T-helper 17 cell (primary cell): ENCODE data around the gene LRRC30. TPM values are rescaled to one million over a fixed set of nuclear protein-coding genes. Genes with fewer than 3 reads are reported as not detected.
"Not testable (repeated sequence)": the region's sequence is repeated elsewhere in the genome, so short reads cannot be mapped to it uniquely, and the experiment has no call there.

Experiments used
- ATAC-seq: fragments of 150-1000 bp; cut with Tn5 transposase; 2 replicates; pipeline ENCODE4 v1.10.0; 2021; ENCODE audit warnings: mild to moderate bottlenecking, moderate library complexity
- DNase-seq, 3 donors: peaks; one replicate each; pipeline versions ENCODE4 v3.0.0 to v3.0.0-alpha.2; 2020 to 2021
- H3K9me3 ChIP-seq: one replicate; pipeline ENCODE4 v1.7.0; 2013; ENCODE audit warnings: low read length, mild to moderate bottlenecking; ENCODE audit not compliant: control insufficient read depth, poor library complexity, severe bottlenecking
- H3K27ac Mint-ChIP-seq: one replicate; pipeline ENCODE4 v1.8.0; 2022; ENCODE audit warnings: mild to moderate bottlenecking, moderate library complexity, mixed read lengths
- H3K27me3 Mint-ChIP-seq: one replicate; pipeline ENCODE4 v1.8.0; 2022; ENCODE audit warnings: mixed read lengths
- H3K36me3 Mint-ChIP-seq: one replicate; pipeline ENCODE4 v1.8.0; 2022; ENCODE audit warnings: low read depth, mixed read lengths
- H3K4me1 Mint-ChIP-seq: one replicate; pipeline ENCODE4 v1.8.0; 2022; ENCODE audit warnings: mild to moderate bottlenecking, mixed read lengths
- H3K4me3 Mint-ChIP-seq: one replicate; pipeline ENCODE4 v1.8.0; 2022; ENCODE audit warnings: mild to moderate bottlenecking, moderate library complexity, mixed read lengths
- total RNA-seq, 4 donors: library from RNA in 2 of 4; stranded (reverse) in 2 of 4; gene quantifications; one replicate each; pipeline ENCODE4 v1.2.3 and lab custom pipeline; 2022 to 2026

The LRRC30 gene
- total RNA-seq (not detected), total RNA-seq (lab: John Stamatoyannopoulos, UW) (0 reads per million in 2 donors)

DNA sequence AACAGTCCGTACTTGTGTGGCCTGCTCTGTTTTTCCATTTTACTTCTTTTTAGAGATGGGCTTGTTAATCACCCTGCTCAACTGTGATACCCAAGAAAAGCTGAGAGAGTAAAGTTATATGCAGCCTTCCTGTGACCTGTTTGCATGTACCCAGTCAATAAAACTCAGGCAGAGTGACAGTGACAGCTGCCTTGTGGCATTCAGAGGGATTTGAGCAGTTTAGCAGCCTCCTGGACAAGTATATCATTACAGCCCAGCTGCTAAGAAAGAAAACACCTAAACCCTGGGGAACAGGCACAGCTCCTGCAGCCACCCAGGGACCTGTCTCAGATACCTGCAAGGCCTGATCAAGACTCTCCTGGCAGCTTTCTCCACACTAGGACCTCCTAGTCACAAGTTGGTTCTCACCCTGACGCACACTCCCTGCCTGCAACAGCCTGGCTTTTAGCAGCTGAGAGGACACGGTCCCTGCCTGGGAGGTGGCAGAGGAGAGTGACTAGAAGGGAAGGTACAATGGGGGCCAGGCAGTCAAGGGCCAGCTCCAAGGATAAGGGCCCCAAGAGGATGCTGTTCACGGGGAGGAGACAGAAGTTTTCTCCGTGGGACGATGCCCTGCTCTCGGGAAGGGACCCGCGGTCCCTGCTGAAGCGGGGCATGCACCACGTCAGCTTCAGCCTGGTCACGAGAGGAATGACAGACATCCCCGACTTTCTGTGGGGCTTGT lies at the start of gene LRRC30:
Gene LRRC30, plus strand, starts transcription at position 464 of the 724 bp plus-strand sequence. Its CDS starts 50 bp downstream, at position 514.
- ATAC-seq (no peak), DNase-seq (no peak)
- H3K27ac Mint-ChIP-seq, result no peak within 1 kb of the TSS
- H3K27me3 Mint-ChIP-seq, result no peaks in the 10 kb centered on the region
- H3K4me3 Mint-ChIP-seq, result no peak within 1 kb of the TSS
- H3K36me3 Mint-ChIP-seq, result no peaks in the 10 kb centered on the region
- no peaks in the 10 kb centered on the region for H3K4me1 Mint-ChIP-seq
- no peaks in the 10 kb centered on the region for H3K9me3 ChIP-seq

- H3K4me3 Mint-ChIP-seq, result no peak overlapping the region
- H3K27me3 Mint-ChIP-seq, result no peaks in the 10 kb centered on the region
- H3K36me3 Mint-ChIP-seq, result no peaks in the 10 kb centered on the region
- H3K9me3 ChIP-seq, result no peaks in the 10 kb centered on the region
- ATAC-seq, result no peak
- H3K4me1 Mint-ChIP-seq, result no peaks in the 10 kb centered on the region
- no peak overlapping the region for H3K27ac Mint-ChIP-seq
- no peak for DNase-seq
These were observed 45.2 kb upstream of the LRRC30 start for GRCh38 chr18:7185701-7186100.

DNA sequence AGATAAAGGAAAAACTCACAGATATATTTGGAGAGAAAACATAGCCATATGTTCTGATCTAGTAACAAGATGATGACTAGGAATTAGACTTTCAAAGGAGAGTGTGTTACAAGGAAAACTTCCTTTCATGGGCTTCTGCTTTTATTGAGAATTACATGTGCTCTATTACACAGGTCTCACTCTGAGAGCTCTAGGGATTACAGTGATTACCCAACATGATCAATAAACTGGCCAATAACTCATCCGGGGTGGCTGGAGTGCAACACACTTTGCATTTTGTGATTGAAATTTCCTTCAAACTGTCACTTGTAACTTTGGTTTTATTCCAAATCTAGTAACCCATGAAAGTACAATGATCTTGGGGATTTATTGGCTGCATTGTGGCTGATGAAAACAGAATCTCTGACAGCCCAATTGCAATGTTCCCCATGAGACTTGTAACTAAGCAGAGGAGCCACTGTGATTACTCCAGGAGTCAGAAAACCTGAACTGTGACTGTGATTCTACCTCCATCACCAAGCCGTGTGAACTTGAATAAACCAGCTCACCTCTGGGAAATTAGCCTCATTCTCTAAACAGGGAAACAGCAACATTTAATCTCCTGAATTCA lies 40.2 kb upstream of the LRRC30 start:
- ATAC-seq, result no peak
- Mint-ChIP-seq H3K27ac (no peak overlapping the region), H3K27me3 (no peaks in the 10 kb centered on the region), H3K4me3 (no peak overlapping the region), H3K36me3 (no peaks in the 10 kb centered on the region), H3K4me1 (no peaks in the 10 kb centered on the region)
- H3K9me3 ChIP-seq, result no peaks in the 10 kb centered on the region
- DNase-seq, result no peak

GRCh38 chr18:7191736-7192135 lies 39.2 kb upstream of the LRRC30 start:
- no peaks in the 10 kb centered on the region for H3K4me1 Mint-ChIP-seq
- H3K36me3 Mint-ChIP-seq, result no peaks in the 10 kb centered on the region
- no peaks in the 10 kb centered on the region for H3K9me3 ChIP-seq
- no peak overlapping the region for H3K4me3 Mint-ChIP-seq
- ATAC-seq, result no peak
- H3K27me3 Mint-ChIP-seq, result no peaks in the 10 kb centered on the region
- no peak overlapping the region for H3K27ac Mint-ChIP-seq
- no peak for DNase-seq

GRCh38 chr18:7195266-7195665 lies 35.6 kb upstream of the LRRC30 start:
- no peak overlapping the region for H3K27ac Mint-ChIP-seq
- H3K36me3 Mint-ChIP-seq, result no peaks in the 10 kb centered on the region
- ATAC-seq (no peak), DNase-seq (no peak)
- no peaks in the 10 kb centered on the region for H3K9me3 ChIP-seq
- no peaks in the 10 kb centered on the region for H3K4me1 Mint-ChIP-seq
- no peaks in the 10 kb centered on the region for H3K27me3 Mint-ChIP-seq
- H3K4me3 Mint-ChIP-seq, result no peak overlapping the region

DNA sequence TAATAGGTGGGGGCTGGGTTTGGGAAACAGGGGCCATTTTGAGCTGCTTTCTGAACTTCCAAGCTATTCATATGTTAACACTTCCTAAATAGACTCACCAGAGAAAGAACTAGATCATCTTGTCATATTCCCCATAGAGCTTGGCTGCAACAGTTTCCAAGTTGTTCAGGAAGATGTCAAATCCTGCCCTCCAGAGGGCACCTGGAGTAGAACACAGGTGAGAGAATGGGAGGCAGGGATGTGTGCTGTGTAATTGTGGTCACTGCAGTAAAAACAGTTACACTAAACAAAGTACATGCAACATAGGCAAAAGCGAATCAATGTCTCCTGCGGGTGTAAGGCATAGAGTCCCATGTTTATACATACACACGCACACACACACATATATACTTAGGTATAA lies 34.5 kb upstream of the LRRC30 start:
- ATAC-seq (no peak), DNase-seq (no peak)
- no peaks in the 10 kb centered on the region for H3K9me3 ChIP-seq
- Mint-ChIP-seq H3K4me3 (no peak overlapping the region), H3K4me1 (no peaks in the 10 kb centered on the region), H3K27ac (no peak overlapping the region), H3K27me3 (no peaks in the 10 kb centered on the region), H3K36me3 (no peaks in the 10 kb centered on the region)

DNA sequence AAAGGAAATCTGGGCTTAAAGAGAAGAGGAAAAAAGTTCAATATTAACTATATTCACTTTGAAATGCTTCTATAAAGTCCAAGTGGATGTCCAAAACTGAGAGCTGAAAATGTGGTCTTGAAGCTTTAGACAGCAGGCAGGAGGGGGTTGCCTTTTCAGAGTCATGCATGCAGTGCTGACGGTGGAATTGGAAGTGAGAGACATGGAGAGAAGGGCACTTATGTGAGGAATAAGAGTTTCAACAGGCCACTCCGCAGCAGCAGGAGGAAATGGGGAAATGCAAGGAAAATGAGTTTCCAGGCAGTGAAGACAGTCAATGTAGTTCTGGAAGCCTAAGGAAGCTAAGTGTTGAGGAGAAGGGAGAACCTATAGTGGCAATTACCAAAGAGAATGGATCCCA lies 33.0 kb upstream of the LRRC30 start:
- Mint-ChIP-seq H3K36me3 (no peaks in the 10 kb centered on the region), H3K27me3 (no peaks in the 10 kb centered on the region), H3K27ac (no peak overlapping the region), H3K4me1 (no peaks in the 10 kb centered on the region), H3K4me3 (no peak overlapping the region)
- ATAC-seq, result no peak
- no peak for DNase-seq
- no peaks in the 10 kb centered on the region for H3K9me3 ChIP-seq

GRCh38 chr18:7198326-7198725 lies 32.6 kb upstream of the LRRC30 start:
- no peaks in the 10 kb centered on the region for H3K4me1 Mint-ChIP-seq
- no peak overlapping the region for H3K4me3 Mint-ChIP-seq
- H3K27ac Mint-ChIP-seq, result no peak overlapping the region
- no peaks in the 10 kb centered on the region for H3K27me3 Mint-ChIP-seq
- no peaks in the 10 kb centered on the region for H3K36me3 Mint-ChIP-seq
- H3K9me3 ChIP-seq, result no peaks in the 10 kb centered on the region
- DNase-seq, result no peak
- no peak for ATAC-seq

- Mint-ChIP-seq H3K4me3 (no peak overlapping the region), H3K4me1 (no peaks in the 10 kb centered on the region), H3K27me3 (no peaks in the 10 kb centered on the region), H3K27ac (no peak overlapping the region), H3K36me3 (no peaks in the 10 kb centered on the region)
- no peaks in the 10 kb centered on the region for H3K9me3 ChIP-seq
- no peak for ATAC-seq
- no peak for DNase-seq
These were observed 29.8 kb upstream of the LRRC30 start for GRCh38 chr18:7201096-7201495.

DNA sequence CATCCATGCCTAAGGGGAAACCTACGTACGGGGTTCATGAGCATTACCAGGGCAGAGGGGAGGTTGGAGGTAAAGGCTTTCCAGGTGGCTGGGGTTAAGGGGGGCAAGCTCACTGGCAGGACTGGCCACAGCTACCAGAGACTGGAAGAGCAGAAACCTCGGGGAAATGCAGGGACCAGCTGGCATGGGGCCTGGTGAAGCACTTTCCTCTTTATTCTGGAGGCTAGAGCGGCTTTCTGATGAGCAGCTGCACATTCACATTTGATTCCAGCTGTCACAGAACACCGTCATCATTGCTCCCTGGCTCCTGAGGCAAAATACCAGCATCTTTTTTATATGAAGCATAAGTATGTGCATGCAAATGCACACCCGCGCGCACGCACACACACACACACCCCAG lies 28.7 kb upstream of the LRRC30 start:
- Mint-ChIP-seq H3K4me3 (no peak overlapping the region), H3K27me3 (no peaks in the 10 kb centered on the region), H3K27ac (no peak overlapping the region), H3K36me3 (no peaks in the 10 kb centered on the region), H3K4me1 (no peaks in the 10 kb centered on the region)
- no peaks in the 10 kb centered on the region for H3K9me3 ChIP-seq
- DNase-seq (no peak), ATAC-seq (no peak)

DNA sequence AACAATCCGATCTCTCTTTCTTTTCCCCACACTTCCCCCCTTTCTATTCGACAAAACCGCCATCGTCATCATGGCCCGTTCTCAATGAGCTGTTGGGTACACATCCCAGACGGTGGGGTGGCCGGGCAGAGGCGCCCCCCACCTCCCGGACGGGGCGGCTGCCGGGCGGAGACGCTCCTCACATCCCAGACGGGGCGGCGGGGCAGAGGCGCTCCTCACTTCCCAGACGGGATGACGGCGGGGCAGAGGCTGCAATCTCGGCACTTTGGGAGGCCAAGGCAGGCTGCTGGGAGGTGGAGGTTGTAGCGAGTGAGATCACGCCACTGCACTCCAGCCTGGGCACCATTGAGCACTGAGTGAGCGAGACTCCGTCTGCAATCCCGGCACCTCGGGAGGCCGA lies 27.3 kb upstream of the LRRC30 start:
- H3K4me3 Mint-ChIP-seq, ATAC-seq, H3K9me3 ChIP-seq, H3K27me3 Mint-ChIP-seq, H3K36me3 Mint-ChIP-seq, DNase-seq, H3K4me1 Mint-ChIP-seq, H3K27ac Mint-ChIP-seq: not testable (repeated sequence)

DNA sequence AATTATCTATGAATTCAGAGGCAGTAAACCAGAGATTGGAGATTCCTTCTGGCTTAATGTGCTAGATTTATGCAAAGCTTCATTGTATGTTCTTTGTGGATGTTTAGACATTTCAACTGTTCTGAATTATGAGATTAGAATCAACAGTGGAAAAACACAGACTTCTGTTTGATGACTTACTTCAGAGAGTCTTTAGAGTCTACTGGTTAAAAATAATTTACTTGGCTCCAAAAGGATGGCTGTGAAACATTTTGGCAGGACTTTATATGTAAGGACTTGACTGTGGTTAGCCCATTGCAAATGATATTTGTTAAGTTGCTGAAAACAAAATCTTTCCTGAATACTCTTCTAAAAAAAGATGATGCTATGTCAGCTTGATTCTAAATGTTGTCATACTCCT lies 25.5 kb upstream of the LRRC30 start:
- H3K27ac Mint-ChIP-seq, result no peak overlapping the region
- no peaks in the 10 kb centered on the region for H3K9me3 ChIP-seq
- no peaks in the 10 kb centered on the region for H3K4me1 Mint-ChIP-seq
- no peak for DNase-seq
- no peaks in the 10 kb centered on the region for H3K36me3 Mint-ChIP-seq
- H3K27me3 Mint-ChIP-seq, result no peaks in the 10 kb centered on the region
- H3K4me3 Mint-ChIP-seq, result no peak overlapping the region
- no peak for ATAC-seq

GRCh38 chr18:7206217-7206616 lies 24.7 kb upstream of the LRRC30 start:
- H3K9me3 ChIP-seq, result no peaks in the 10 kb centered on the region
- H3K27ac Mint-ChIP-seq, result no peak overlapping the region
- no peaks in the 10 kb centered on the region for H3K4me1 Mint-ChIP-seq
- H3K4me3 Mint-ChIP-seq, result no peak overlapping the region
- no peaks in the 10 kb centered on the region for H3K36me3 Mint-ChIP-seq
- ATAC-seq (no peak), DNase-seq (no peak)
- no peaks in the 10 kb centered on the region for H3K27me3 Mint-ChIP-seq

DNA sequence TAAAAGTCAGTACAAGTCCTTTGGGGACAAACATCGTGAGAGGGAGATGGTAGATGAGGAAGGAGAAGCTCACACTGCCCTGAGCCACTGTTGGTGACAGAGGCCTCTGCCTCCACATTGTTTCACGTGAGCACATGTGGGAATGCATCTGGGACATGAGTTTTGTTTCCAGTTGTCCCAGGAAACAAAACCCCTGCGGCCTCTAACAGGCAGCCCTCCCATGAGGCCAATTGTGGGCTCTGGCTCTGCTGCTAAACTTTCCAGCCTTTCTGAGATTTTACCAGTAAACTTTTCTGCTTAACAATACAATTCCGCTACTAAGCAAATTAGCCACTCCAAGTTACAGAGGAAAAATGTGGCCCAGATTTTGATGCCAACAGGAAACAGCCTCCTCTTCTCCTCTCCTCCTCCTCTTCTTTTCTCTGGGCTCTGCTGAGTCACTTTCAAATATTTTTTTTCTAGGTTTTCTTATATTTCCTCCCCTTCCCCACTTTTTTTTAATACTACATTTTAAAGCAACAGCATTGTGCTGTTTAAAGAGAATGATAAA lies 23.4 kb upstream of the LRRC30 start:
- H3K9me3 ChIP-seq, result no peaks in the 10 kb centered on the region
- ATAC-seq (no peak), DNase-seq (no peak)
- H3K36me3 Mint-ChIP-seq, result no peaks in the 10 kb centered on the region
- H3K4me3 Mint-ChIP-seq, result no peak overlapping the region
- H3K4me1 Mint-ChIP-seq, result no peaks in the 10 kb centered on the region
- H3K27me3 Mint-ChIP-seq, result no peaks in the 10 kb centered on the region
- no peak overlapping the region for H3K27ac Mint-ChIP-seq
